ENCODE data around the gene SHISA5. TPM values are rescaled to one million over a fixed set of nuclear protein-coding genes. Genes with fewer than 3 reads are reported as not detected.

Gene SHISA5
- total RNA-seq, 4 donors from 2014 or later, result 64.1 to 90.6 (median 75.4) TPM

- no peak for TF ChIP-seq CTCF (IDR thresholded peaks at IDR 0.05; ENCODE audit: low read depth)
Measured at GRCh38 chr3:48435223-48435595, 68.8 kb downstream of the SHISA5 start.

DNA sequence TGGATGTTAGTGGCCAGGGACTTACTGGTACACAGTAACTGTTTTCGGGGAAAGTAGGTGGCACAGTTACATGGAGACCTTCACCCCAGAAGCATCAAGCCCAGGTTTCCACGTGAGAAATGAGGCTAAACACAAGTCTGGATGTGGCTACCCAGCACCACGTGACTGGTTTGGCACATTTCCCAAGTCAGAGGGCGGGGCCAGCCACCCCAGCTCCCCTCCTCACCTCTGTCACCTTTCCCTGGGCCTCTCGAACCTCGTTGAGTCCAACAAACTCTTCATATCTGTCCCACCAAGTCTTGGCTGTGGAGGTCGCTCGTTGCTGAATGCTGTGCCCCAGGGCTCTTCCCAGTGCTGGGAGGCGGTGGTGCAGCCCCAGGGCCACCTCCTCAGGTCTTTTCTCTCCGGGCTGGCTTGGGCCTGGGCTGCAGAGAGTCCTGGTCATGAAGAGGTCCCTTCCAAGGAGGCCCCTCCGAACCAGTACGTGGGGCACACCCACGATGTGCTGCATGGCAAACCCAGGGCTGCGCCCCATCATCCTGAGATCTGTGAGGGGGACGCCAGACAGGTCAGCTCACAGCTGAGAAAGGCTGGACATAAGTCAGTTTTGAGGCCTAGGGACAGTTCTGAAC is 69.3 kb downstream of the SHISA5 start:
- TF ChIP-seq CTCF (IDR thresholded peaks at IDR 0.05; ENCODE audit: low read depth), result no peak

DNA sequence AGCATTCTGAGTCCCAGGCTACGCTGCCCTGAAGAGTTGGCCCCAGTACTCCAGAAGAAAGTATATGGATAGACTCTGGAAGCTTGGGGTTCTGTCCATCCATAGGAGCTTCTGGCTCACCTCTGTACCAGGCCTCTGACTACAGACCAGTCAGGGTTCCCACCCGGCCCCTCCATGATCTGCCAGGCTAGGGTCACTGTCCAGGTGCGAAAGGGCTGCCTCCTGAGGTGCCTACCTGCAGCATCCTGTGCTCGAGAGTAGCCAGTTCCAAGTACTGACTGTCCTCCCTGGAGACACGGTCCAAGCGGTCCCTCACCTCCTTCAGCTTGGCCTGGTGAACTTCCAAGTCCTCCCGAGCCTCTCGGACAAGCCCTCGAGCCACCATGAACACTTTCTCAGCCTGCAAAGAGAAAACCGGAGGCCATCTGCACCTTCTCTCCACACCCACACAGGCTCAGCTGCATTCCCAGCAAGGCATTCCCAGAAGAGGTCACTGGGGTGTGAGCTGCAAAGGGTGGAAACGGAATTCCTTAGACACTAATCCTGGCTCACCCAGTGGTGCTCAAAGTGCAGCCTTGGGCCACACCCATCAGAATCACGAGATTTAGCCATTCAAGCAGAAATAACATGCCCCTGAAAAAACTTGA is 70.4 kb downstream of the SHISA5 start:
- no peak for TF ChIP-seq CTCF (IDR thresholded peaks at IDR 0.05; ENCODE audit: low read depth)

GRCh38 chr3:48432411-48433371 is 71.3 kb downstream of the SHISA5 start:
- no peak for TF ChIP-seq CTCF (IDR thresholded peaks at IDR 0.05; ENCODE audit: low read depth)

DNA sequence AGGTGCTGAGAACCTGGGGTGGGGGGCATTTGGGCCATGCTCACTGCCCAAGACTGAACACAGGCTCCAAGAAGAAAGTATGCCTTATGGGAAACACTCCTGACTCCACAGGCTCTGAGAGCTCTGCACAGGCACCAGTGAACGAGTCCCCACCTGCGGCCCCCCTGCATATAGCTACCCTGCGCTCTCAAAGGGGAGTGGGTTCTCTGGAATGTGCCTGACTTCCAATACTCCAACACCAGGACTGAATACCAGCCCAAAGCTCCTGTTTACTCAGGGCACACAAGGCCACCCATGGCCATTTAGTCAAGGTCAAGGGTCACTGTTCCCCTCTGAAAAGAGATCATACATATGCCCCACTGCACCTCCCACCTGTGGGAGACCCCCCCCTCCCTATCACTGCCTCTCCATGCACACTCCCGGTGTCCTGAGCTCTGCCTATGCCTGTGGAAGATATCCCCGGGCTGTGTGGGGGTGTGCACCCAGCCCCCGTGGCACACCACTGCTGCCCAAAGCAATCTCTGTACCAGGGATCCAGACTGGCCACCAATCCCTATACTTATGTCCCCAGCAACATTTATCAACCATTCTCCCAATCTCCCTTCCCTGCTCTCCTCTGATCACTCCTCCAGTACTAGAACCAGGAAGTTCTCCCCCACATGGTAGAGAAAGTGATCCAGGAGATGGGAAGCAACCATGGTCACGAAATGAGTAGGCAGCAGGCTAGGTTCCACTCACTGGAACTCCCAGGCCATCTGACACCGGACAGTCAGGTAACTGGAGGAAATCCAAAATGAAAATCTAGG is 72.5 kb downstream of the SHISA5 start:
- no peak for TF ChIP-seq CTCF (IDR thresholded peaks at IDR 0.05; ENCODE audit: low read depth)

DNA sequence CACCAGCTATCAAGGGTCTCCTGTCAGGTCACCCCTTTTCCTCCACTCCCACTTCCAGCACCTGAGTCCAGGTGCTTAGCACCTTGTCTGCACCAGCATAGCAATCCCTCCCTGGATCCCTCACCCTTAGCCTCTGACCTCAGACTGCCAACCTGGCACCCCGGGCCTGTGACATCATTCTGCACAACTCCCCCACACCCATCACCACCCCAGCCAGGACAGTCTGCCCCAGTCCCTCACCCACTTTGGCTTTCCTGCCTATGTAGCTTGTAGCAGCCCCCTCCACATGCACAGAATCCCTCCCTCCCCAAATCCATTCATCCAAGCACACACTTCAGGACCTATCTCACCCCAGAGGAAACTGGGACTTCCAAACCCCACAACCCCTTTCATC is 73.3 kb downstream of the SHISA5 start:
- TF ChIP-seq CTCF (IDR thresholded peaks at IDR 0.05; ENCODE audit: low read depth), result no peak
